HG03457 (cell line): Measurements from ENCODE around the gene TNFAIP8L1.

ENCODE experiments used
- ATAC-seq: cut with Tn5 transposase; IDR thresholded peaks from one replicate; pipeline ENCODE4 v1.9.1; 2021; ENCODE audit warnings: moderate number of reproducible peaks; ENCODE audit not compliant: unreplicated experiment

TNFAIP8L1 gene

DNA sequence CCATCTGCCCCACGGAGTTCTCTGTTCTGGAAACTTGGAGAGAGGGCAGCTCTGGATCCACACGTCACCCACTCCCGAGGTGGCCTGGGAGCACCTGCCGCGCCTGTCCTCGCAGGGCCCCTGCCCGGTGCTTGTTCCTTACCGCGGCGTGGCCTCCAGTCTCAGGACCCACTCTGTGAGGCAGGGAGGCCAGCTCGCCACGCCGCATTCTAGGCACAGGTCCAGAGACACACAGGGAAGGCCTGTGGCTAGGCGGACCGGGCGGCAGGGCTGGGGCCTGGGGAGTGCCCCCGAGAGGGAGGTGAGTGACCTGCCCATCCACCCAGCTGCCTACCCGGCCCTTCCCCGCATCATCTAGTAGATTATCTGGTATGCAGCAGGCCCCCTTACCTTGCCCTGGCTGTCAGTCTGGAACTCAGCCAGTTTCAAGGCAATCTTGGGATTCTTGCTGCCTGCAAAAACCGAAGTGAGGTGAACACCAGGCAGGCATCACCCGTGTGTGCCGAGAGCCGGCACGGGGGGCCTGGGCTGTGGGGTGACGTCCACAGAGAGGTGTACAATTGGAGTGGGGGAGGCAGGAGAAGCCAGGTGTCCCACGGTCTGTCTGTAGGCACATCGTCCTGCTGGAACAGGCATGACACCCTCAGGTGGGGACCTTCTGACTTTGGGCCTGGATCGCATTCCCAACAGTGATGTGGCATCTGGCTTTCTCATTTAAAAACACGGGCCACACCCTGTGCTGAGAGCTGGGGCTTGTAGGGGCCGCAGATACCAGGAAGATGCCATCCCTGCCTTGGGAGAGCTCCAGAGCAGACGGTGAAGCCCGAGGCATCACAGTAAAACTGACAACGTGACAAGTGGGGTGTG lies 60.7 kb downstream of the TNFAIP8L1 start:
- ATAC-seq: no peak

DNA sequence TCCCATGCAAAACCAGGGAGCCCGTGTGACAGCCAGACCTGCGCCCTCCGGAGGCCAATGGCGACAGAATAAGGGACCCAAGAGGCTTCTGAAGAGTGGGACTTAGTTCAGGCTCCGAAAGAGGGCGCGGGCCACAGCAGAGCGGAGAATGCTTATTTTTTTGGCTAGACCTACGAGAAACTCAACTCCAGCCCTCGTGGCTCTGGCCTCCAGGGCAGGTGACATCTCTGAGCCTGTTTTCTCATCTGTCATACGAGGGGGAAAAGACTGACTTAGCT lies 61.3 kb downstream of the TNFAIP8L1 start:
- no peak for ATAC-seq

DNA sequence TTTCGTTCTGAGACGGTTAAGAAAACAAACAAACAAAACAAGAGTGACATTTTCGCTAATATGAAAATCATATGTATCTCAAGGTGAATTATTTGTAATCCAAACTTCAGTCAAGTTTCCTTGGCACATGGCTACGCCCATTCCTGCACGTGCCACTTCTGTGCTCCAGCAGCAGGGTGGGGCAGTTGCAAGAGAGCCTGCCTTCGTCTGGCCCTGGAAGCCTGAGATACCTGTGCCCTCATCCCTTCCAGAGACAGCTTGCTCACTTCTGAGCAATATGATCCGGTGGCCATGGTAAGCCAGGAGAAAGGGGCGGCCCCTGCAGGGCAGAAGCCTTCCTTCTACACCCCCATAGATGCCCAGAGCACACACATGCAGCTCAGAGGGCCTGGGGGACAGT lies 62.2 kb downstream of the TNFAIP8L1 start:
- no peak for ATAC-seq

DNA sequence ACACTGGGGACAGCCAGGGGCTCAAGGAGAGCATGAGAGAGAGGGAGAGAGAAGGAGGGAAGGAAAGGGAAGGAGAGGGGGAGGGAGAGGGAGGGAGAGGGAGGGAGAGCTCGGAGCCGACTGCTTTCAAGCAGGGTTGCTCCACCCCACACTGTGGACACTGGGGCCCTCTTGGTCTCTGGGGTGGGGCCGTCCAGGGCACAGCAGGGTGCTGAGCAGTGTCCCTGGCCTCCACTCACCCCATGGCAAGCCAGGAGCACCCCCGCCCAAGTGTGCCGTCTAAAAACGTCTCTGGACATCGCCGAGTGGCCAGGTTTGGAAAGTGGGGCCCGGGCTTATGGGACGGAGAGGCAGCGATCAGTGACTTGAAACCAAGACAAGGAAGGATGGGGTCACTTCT lies 63.4 kb downstream of the TNFAIP8L1 start:
- no peak for ATAC-seq

DNA sequence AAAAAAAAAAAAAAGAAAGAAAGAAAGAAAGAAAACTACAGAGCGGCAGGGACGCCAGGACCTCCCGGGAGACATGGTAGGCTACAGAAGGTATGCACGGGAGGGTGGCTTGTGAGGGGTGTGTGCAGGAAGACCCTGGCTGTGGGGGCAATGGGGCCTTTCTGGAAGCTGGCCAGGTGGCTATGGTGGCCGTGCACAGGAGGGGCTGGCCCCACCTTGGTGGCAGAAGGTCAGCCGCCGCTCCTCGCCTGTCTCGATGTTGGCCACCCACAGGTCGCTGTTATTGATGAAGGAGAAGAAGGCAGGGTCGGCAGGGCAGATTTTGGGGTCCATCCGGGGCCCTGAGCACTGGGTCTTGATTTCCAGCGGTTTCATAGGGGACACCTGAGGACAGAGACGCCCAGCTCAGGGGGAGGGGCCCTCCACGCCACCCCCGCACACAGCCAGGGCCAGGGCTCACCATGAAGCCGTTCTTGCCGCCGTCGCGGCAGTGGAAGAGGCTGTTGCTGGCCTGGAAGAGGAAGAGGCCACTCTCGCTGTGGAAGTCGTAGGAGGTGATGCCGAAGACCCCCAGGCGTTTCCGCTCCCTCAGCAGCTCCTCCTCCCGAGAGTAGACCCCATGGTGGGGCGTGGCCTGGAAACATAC lies 64.5 kb downstream of the TNFAIP8L1 start:
- ATAC-seq: no peak

DNA sequence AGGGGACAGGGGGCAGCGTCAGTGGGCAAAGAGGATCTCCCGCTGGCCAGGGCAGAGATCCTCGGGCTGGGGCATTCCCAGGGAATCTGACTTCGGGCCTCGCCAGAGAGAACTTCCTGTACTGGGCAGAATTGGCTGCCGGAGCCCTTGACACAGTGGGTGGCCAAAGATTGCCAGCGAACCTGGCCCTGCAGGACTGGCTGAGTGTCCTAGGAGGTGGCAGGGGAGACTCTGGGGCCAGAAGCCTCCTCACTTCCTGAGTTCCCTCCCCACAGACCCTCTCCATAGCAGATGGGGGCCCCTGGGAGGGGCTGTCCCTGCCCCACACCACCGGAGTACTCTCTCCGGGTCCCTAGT lies 65.0 kb downstream of the TNFAIP8L1 start:
- ATAC-seq: no peak
